NB4 (cell line): Measurements from ENCODE around the gene CFAP99.

Experiments used
- MAX ChIP-seq: IDR thresholded peaks from 2 replicates; pipeline ENCODE4 v1.6.1; 2011; ENCODE audit warnings: low read depth, low read length
- MYC ChIP-seq: IDR thresholded peaks from 2 replicates; pipeline ENCODE4 v1.6.1; 2011; ENCODE audit warnings: low read depth, low read length
- POLR2A ChIP-seq: IDR thresholded peaks from 2 replicates; pipeline ENCODE4 v1.6.1; 2011; ENCODE audit warnings: mild to moderate bottlenecking; ENCODE audit not compliant: insufficient read length; ENCODE audit errors: extremely low read depth
- TF ChIP-seq, protein P1 (sequence below): IDR thresholded peaks from one replicate; pipeline ENCODE4 v1.5.1; 2012; ENCODE audit warnings: low read depth, low read length

GRCh38 chr4:2497324-2497723, 78.6 kb downstream of the CFAP99 start:
- no peak for TF ChIP-seq POLR2A
- TF ChIP-seq, protein P1, sequence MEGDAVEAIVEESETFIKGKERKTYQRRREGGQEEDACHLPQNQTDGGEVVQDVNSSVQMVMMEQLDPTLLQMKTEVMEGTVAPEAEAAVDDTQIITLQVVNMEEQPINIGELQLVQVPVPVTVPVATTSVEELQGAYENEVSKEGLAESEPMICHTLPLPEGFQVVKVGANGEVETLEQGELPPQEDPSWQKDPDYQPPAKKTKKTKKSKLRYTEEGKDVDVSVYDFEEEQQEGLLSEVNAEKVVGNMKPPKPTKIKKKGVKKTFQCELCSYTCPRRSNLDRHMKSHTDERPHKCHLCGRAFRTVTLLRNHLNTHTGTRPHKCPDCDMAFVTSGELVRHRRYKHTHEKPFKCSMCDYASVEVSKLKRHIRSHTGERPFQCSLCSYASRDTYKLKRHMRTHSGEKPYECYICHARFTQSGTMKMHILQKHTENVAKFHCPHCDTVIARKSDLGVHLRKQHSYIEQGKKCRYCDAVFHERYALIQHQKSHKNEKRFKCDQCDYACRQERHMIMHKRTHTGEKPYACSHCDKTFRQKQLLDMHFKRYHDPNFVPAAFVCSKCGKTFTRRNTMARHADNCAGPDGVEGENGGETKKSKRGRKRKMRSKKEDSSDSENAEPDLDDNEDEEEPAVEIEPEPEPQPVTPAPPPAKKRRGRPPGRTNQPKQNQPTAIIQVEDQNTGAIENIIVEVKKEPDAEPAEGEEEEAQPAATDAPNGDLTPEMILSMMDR, result no peak
- no peak for TF ChIP-seq MAX
- TF ChIP-seq MYC, result no peak
